ENCODE data around the gene SPATA3.

Gene SPATA3

GRCh38 chr2:231050018-231050901 is 54.3 kb downstream of the SPATA3 start:
- no peak for DNase-seq (ENCODE audit: low spot score)

GRCh38 chr2:231051116-231051515 is 55.2 kb downstream of the SPATA3 start:
- DNase-seq (ENCODE audit: low spot score), result no peak

DNA sequence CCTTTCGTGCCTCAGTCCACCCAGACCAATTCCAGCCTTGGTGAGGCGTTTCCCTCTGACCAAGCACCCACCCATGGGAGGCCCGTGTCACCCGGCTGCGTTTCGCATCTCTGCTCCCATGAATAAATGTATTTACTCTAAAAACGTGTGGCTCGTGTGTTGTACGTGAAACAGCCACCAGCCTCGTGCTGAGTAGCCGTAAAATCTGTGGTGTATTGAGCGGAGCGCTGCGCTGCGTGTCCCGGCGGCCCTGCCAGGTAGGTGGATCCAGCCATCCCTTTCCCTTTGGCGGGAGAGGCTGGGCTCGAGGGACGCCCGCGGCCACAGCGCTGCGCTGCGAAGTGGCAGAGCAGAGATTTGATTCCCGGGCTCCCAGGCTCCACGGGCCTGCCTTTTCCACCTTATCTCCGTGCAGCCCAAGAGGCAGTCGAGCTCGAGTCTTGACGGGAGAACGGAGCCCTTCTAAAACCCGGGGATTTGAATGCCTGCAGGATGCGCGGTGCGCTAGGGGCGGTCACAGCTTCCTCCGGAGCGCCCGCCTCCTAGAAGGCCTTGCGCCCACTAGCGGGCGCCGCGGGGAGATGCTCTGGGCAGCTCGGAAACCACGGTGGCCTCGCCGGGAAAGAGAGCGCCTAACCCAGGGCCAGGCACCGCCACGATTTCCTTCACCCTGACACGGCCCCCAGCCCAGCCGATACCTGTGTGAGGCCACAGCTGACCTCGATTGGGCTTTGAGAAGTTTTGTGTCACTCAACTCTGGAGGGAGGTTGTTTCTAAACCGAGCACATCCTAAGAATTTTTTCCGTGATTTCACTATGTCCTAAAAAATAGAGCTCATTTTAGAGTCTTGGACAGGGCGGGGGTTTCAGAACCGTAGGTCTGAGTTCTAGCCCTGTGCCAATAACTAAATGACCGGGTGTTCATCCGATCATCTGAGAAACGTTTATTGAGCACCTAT is 56.9 kb downstream of the SPATA3 start:
- DNase-seq (ENCODE audit: low spot score), result peak; percentile 68

DNA sequence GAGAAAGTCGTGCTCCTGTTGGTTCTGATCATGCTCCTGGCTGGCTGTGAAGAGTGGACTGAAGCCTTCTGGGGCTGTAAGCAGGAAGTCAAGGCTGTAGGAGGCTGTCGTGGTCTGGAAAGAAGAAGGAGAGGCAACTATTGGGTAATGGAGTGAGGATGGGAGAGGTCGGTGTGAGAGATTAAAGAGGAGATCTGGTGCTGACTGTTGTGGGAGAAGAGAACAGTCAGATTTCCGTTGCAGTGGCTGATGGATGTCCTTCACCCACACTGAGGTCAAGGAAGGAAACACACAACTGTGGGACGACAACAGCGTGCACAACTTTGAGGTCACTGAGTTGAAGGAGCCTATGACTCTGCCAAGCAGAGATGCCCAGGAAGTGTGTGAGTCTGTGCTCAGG is 57.9 kb downstream of the SPATA3 start:
- DNase-seq (ENCODE audit: low spot score), result no peak

- peak; percentile 82 for DNase-seq (ENCODE audit: low spot score)
Measured at GRCh38 chr2:231056453-231057416, 60.8 kb downstream of the SPATA3 start, which contains the start of gene PSMD1. Gene PSMD1, plus strand, starts transcription at chr2:231056867. Its CDS starts 159 bp downstream, at chr2:231057026.

DNA sequence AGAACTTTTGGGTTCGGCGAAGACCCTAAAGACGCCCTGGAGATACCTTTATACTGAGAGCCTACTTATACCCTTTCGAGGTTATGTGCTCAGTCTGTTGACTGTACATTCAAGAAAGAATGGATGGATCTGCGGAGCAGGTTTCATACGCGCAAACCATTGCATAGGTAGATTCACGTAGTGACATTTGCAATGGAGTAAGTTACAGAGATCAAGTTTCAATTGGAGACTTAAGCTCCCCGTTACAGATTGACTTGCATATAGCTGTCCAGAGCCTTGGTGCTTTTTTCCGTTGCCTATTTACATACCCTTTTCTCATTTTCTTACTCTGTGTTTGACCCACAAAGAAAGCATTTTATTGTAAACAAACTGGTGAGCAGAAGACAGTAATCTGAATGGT is 61.7 kb downstream of the SPATA3 start:
- no peak for DNase-seq (ENCODE audit: low spot score)
